ENCODE data around the gene ADGRB2. TPM values are rescaled to one million over a fixed set of nuclear protein-coding genes. Genes with fewer than 3 reads are reported as not detected.
A peak's percentile ranks its signal among the peaks of the same experiment; 100 is the strongest.

Gene ADGRB2
- total RNA-seq, 1 experiment from 2014 or later: 34.8 TPM

DNA sequence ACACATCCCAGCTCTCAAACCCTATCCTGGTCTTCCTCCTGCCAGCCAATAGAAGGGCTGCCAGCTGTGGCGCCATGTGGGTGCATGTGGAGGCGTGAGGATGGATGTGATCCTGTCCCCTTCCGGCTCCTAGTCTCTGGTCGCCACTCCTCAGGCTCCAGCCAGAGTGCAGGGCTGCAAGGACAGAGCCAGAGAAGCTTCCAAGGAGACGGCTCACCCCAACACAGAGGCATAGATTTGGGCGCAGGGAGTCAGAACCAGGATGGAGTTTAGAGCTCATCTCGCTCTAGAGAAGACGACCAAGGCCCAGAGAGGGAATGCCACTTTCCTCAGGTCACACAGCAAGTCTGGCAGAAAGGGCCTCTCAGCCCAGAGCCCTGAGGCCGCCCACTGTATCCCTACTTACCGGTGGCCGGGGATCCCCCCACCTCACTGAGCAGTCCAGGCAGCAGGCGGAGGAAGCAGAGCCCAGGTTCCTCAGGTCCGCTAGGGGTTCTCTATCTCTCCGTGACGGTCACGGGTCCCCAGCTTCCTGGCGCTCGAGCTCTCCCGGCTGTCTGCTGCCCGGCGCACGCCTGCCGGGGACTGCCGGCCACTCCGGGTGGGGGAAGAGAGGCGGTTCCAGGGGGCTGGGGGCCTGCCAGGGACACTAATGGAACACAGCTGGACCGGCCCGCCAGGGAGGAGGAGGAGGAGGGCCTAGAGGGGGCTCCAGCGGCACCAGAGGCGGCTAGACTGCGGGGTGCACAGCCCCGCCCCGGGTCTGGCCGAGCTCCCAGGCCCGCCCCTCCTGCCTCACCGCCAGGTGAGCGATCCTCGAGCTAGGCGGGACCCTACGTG lies 60.5 kb downstream of the ADGRB2 start, which contains the start of gene COL16A1:
Gene COL16A1 (minus strand): TSS at position 587 of the 840 bp plus-strand sequence. CDS start 1,824 bp downstream, outside the sequence.
- intact Hi-C loops (cut with micrococcal nuclease; ENCODE audit: unreplicated experiment) (loop anchor here (5.0 kb wide), 1 partner anchor 41 kb away; no protein-coding TSS in a partner anchor), in situ Hi-C loops (cut with HindIII; ENCODE audit: low pct_unique_long_range_greater_than_20kb, low sequenced_read_pairs) (no loop called here)
- no TSS peak for BruUV-seq (replicated peaks)
- TF ChIP-seq, protein P1, sequence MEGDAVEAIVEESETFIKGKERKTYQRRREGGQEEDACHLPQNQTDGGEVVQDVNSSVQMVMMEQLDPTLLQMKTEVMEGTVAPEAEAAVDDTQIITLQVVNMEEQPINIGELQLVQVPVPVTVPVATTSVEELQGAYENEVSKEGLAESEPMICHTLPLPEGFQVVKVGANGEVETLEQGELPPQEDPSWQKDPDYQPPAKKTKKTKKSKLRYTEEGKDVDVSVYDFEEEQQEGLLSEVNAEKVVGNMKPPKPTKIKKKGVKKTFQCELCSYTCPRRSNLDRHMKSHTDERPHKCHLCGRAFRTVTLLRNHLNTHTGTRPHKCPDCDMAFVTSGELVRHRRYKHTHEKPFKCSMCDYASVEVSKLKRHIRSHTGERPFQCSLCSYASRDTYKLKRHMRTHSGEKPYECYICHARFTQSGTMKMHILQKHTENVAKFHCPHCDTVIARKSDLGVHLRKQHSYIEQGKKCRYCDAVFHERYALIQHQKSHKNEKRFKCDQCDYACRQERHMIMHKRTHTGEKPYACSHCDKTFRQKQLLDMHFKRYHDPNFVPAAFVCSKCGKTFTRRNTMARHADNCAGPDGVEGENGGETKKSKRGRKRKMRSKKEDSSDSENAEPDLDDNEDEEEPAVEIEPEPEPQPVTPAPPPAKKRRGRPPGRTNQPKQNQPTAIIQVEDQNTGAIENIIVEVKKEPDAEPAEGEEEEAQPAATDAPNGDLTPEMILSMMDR (IDR thresholded peaks at IDR 0.05): no peak
- TF ChIP-seq, protein P2, sequence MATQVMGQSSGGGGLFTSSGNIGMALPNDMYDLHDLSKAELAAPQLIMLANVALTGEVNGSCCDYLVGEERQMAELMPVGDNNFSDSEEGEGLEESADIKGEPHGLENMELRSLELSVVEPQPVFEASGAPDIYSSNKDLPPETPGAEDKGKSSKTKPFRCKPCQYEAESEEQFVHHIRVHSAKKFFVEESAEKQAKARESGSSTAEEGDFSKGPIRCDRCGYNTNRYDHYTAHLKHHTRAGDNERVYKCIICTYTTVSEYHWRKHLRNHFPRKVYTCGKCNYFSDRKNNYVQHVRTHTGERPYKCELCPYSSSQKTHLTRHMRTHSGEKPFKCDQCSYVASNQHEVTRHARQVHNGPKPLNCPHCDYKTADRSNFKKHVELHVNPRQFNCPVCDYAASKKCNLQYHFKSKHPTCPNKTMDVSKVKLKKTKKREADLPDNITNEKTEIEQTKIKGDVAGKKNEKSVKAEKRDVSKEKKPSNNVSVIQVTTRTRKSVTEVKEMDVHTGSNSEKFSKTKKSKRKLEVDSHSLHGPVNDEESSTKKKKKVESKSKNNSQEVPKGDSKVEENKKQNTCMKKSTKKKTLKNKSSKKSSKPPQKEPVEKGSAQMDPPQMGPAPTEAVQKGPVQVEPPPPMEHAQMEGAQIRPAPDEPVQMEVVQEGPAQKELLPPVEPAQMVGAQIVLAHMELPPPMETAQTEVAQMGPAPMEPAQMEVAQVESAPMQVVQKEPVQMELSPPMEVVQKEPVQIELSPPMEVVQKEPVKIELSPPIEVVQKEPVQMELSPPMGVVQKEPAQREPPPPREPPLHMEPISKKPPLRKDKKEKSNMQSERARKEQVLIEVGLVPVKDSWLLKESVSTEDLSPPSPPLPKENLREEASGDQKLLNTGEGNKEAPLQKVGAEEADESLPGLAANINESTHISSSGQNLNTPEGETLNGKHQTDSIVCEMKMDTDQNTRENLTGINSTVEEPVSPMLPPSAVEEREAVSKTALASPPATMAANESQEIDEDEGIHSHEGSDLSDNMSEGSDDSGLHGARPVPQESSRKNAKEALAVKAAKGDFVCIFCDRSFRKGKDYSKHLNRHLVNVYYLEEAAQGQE (IDR thresholded peaks at IDR 0.05; ENCODE audit: insufficient read depth in 1 of 2, low read depth in 2 of 2, low read length in 1 of 2): no peak
- TF ChIP-seq SIN3A (IDR thresholded peaks at IDR 0.05; ENCODE audit: borderline replicate concordance, insufficient read depth, low read depth, low read length) (no peak), TCF7L2 (IDR thresholded peaks at IDR 0.05; ENCODE audit: low read depth, low read length) (no peak), POLR2AphosphoS5 (IDR thresholded peaks at IDR 0.05; ENCODE audit: low read depth, low read length) (no peak)
- H3K27me3 ChIP-seq (ENCODE audit: control insufficient read depth, insufficient read depth, low read length): no peaks in the 10 kb centered on the region
- ChIA-PET POLR2A (no interaction called here), CTCF (interaction anchor here (1.8 kb wide), 1 partner anchor 12 kb away, joined by 7 read pairs; no protein-coding TSS in a partner anchor)
- H3K9me3 ChIP-seq (ENCODE audit: control insufficient read depth, insufficient read depth, low read depth, low read length): no peaks in the 10 kb centered on the region
- peak within 1 kb of the TSS; percentile 78 for H3K27ac ChIP-seq (ENCODE audit: low read length)
- ATAC-seq (no peak), DNase-seq (ENCODE audit: low read depth, low spot score) (no peak)
- no peaks in the 10 kb centered on the region for H3K36me3 ChIP-seq (ENCODE audit: control insufficient read depth, insufficient read depth, low read length)
- peak within 1 kb of the TSS; percentile 2 to 8; a peak in 1 of 4 replicates for H3K4me3 ChIP-seq (ENCODE audit: low read depth in 2 of 2, low read length in 2 of 2)
- peaks cover 52% of the 10 kb centered on the region for H3K4me1 ChIP-seq (ENCODE audit: control insufficient read depth, insufficient read depth, low read length)

DNA sequence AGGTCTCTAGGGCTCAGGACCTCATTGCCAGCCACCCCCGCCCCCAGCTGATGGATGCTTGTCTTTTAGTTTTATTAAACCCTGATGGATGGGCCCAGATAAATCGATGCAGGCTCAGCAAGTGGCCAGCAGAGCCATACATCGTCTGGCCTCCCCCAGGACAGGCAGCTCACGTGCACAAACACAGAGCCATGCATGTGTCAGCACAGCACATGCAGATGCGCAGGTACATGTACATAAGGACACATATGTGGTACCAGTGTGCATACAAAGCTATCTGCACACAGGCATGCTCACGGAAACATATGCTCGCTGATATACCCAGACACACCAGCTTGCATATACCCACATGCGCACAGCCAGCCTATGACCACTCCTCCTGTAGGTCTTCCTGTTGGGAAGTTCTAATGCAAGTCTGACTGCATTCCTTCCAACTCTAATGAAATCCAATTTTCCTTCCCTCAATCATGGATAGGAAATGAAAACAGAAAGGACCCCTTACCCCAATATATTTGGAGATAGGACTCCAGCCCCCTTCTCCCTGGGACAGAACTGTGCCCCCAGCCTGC lies 61.2 kb downstream of the ADGRB2 start:
- no peak for DNase-seq (ENCODE audit: low read depth, low spot score)
- ChIA-PET CTCF (interaction anchor here (2.2 kb wide), 1 partner anchor 12 kb away, joined by 13 read pairs; no protein-coding TSS in a partner anchor), POLR2A (interaction anchor here (0.5 kb wide), 1 partner anchor 313 kb away, joined by 4 read pairs; no protein-coding TSS in a partner anchor)
- in situ Hi-C loops (cut with HindIII; ENCODE audit: low pct_unique_long_range_greater_than_20kb, low sequenced_read_pairs): no loop called here
- Histone ChIP-seq H3K4me3 (ENCODE audit: low read depth in 2 of 2, low read length in 2 of 2) (no peak overlapping the region), H3K27ac (ENCODE audit: low read length) (peak overlapping the region; percentile 78), H3K27me3 (ENCODE audit: control insufficient read depth, insufficient read depth, low read length) (no peaks in the 10 kb centered on the region), H3K9me3 (ENCODE audit: control insufficient read depth, insufficient read depth, low read depth, low read length) (no peaks in the 10 kb centered on the region), H3K4me1 (ENCODE audit: control insufficient read depth, insufficient read depth, low read length) (peaks cover 52% of the 10 kb centered on the region), H3K36me3 (ENCODE audit: control insufficient read depth, insufficient read depth, low read length) (no peaks in the 10 kb centered on the region)
- ATAC-seq: no peak
- TF ChIP-seq, protein P2 (IDR thresholded peaks at IDR 0.05; ENCODE audit: insufficient read depth in 1 of 2, low read depth in 2 of 2, low read length in 1 of 2): no peak
- TF ChIP-seq SIN3A (IDR thresholded peaks at IDR 0.05; ENCODE audit: borderline replicate concordance, insufficient read depth, low read depth, low read length) (no peak), TCF7L2 (IDR thresholded peaks at IDR 0.05; ENCODE audit: low read depth, low read length) (no peak), POLR2AphosphoS5 (IDR thresholded peaks at IDR 0.05; ENCODE audit: low read depth, low read length) (no peak)
- TF ChIP-seq, protein P1 (IDR thresholded peaks at IDR 0.05): no peak
- no TSS peak for BruUV-seq (replicated peaks)
- intact Hi-C loops (cut with micrococcal nuclease; ENCODE audit: unreplicated experiment): loop anchor here (5.0 kb wide), 1 partner anchor 41 kb away; no protein-coding TSS in a partner anchor
